OCI-LY7 (cell line): ENCODE data around the gene ADNP2. TPM values are rescaled to one million over a fixed set of nuclear protein-coding genes. Genes with fewer than 3 reads are reported as not detected.

ENCODE experiments used
- BruUV-seq: library from RNA; stranded (reverse); fragments of 400-500 nt; replicated peaks from 2 replicates; lab custom pipeline; 2021; lab: Mats Ljungman, UMichigan
- CTCF ChIA-PET: fragments of 300-600 bp; sonication (Branson Sonifier 250); formaldehyde crosslinking; loops from one replicate; lab custom pipeline; 2022; ENCODE audit warnings: antibody characterized with exemption; ENCODE audit not compliant: unreplicated experiment; lab: Charles Lee
- POLR2A ChIA-PET: fragments of 300-600 bp; sonication (Branson Sonifier 250); formaldehyde crosslinking; loops from one replicate; lab custom pipeline; 2022; ENCODE audit warnings: antibody characterized with exemption; lab: Charles Lee
- DNase-seq: peaks from one replicate; pipeline ENCODE4 v3.0.0-alpha.2; 2015; ENCODE audit warnings: low spot score
- H2AFZ ChIP-seq: fragments of 200-600 bp; sonication (generic), shearing (Covaris generic); 2 replicates; pipeline ENCODE4 v1.6.1; 2014; ENCODE audit warnings: mild to moderate bottlenecking, antibody characterized with exemption, low read length, moderate library complexity
- H3K27ac ChIP-seq: fragments of 200-600 bp; sonication (generic); 2 replicates; pipeline ENCODE4 v1.5.1; 2014; ENCODE audit warnings: mixed run types, low read depth, mild to moderate bottlenecking, moderate library complexity, low read length, inconsistent platforms; ENCODE audit not compliant: poor library complexity, severe bottlenecking
- H3K36me3 ChIP-seq: fragments of 200-600 bp; sonication (generic); 2 replicates; pipeline ENCODE4 v1.6.1; 2014; ENCODE audit warnings: mild to moderate bottlenecking, antibody characterized with exemption, low read length, moderate library complexity, mixed read lengths; ENCODE audit not compliant: insufficient read depth
- H3K4me1 ChIP-seq: fragments of 200-600 bp; sonication (generic); 2 replicates; pipeline ENCODE4 v1.5.1; 2014; ENCODE audit warnings: mild to moderate bottlenecking, low read length; ENCODE audit not compliant: insufficient read depth, poor library complexity, severe bottlenecking
- H3K4me2 ChIP-seq: fragments of 200-600 bp; sonication (generic); 2 replicates; pipeline ENCODE4 v1.6.1; 2014; ENCODE audit warnings: mild to moderate bottlenecking, low read length
- H3K4me3 ChIP-seq: fragments of 200-600 bp; sonication (generic); 2 replicates; pipeline ENCODE4 v1.5.1; 2014; ENCODE audit warnings: mild to moderate bottlenecking, low read depth, low read length; ENCODE audit not compliant: poor library complexity, severe bottlenecking
- H3K79me2 ChIP-seq: fragments of 200-600 bp; sonication (generic); 2 replicates; pipeline ENCODE4 v1.6.1; 2016; ENCODE audit warnings: low read depth, mild to moderate bottlenecking, low read length, moderate library complexity, mixed read lengths; ENCODE audit not compliant: insufficient read depth
- H3K9me2 ChIP-seq: fragments of 200-600 bp; sonication (generic); 2 replicates; pipeline ENCODE4 v1.6.1; 2016; ENCODE audit warnings: mild to moderate bottlenecking, low read length, mixed read lengths; ENCODE audit not compliant: insufficient read depth
- H3K9me3 ChIP-seq: fragments of 200-600 bp; sonication (generic); 2 replicates; pipeline ENCODE4 v1.6.1; 2014; ENCODE audit warnings: mild to moderate bottlenecking, mixed run types, low read length, mixed read lengths
- H4K20me1 ChIP-seq: fragments of 200-600 bp; sonication (generic); 2 replicates; pipeline ENCODE4 v1.6.1; 2014; ENCODE audit warnings: mild to moderate bottlenecking, antibody characterized with exemption, low read length, moderate library complexity, mixed read lengths; ENCODE audit not compliant: insufficient read depth
- CTCF ChIP-seq: fragments of 200-600 bp; sonication (generic); conservative IDR thresholded peaks from 2 replicates; pipeline ENCODE4 v1.5.1; 2014; ENCODE audit warnings: mild to moderate bottlenecking, antibody characterized with exemption, low read length, moderate library complexity, mixed read lengths
- EZH2phosphoT487 ChIP-seq: fragments of 200-600 bp; sonication (generic); IDR thresholded peaks from 2 replicates; pipeline ENCODE4 v1.6.1; 2018; ENCODE audit warnings: low read depth, borderline replicate concordance, mild to moderate bottlenecking, mixed run types, antibody characterized with exemption, low read length, moderate library complexity, mixed read lengths
- intact Hi-C: fragments of 100-400 bp; cut with micrococcal nuclease; formaldehyde crosslinking; loops from one replicate; pipeline ENCODE4 v1.10.0; 2022; ENCODE audit not compliant: unreplicated experiment
- total RNA-seq, 2 experiments: library from RNA; depleted of rRNA in 1 of 2; stranded (reverse); fragments of >200 nt in 1 of 2; shearing (Covaris generic) in 1 of 2; gene quantifications; 2 replicates each; pipeline ENCODE4 v1.2.3, GENCODE V29; 2014 to 2022

The ADNP2 gene
- total RNA-seq, 2 experiments from 2014 or later: 14.0 to 14.9 TPM

- Histone ChIP-seq H3K36me3 (no peaks in the 10 kb centered on the region), H3K4me1 (no peaks in the 10 kb centered on the region), H3K4me3 (no peak overlapping the region), H3K9me3 (no peaks in the 10 kb centered on the region), H3K9me2 (no peaks in the 10 kb centered on the region), H3K27ac (no peak overlapping the region), H4K20me1 (no peaks in the 10 kb centered on the region), H3K79me2 (no peaks in the 10 kb centered on the region), H2AFZ (no peak overlapping the region), H3K4me2 (no peak overlapping the region)
- intact Hi-C loops: no loop called here
- TF ChIP-seq CTCF (no peak), EZH2phosphoT487 (no peak)
- DNase-seq: no peak
- CTCF ChIA-PET: no interaction called here
- BruUV-seq: no TSS peak
- POLR2A ChIA-PET: no interaction called here
These were observed 43.4 kb upstream of the ADNP2 start for GRCh38 chr18:80065705-80066104.

GRCh38 chr18:80067321-80067720 lies 41.7 kb upstream of the ADNP2 start:
- Histone ChIP-seq H4K20me1 (no peaks in the 10 kb centered on the region), H3K36me3 (no peaks in the 10 kb centered on the region), H2AFZ (no peak overlapping the region), H3K4me3 (no peak overlapping the region), H3K4me2 (no peak overlapping the region), H3K4me1 (no peaks in the 10 kb centered on the region), H3K9me3 (no peaks in the 10 kb centered on the region), H3K79me2 (no peaks in the 10 kb centered on the region), H3K27ac (no peak overlapping the region), H3K9me2 (no peaks in the 10 kb centered on the region)
- DNase-seq: no peak
- POLR2A ChIA-PET: no interaction called here
- BruUV-seq: no TSS peak
- CTCF ChIA-PET: no interaction called here
- intact Hi-C loops: no loop called here
- TF ChIP-seq CTCF (no peak), EZH2phosphoT487 (no peak)

GRCh38 chr18:80067897-80068296 lies 41.2 kb upstream of the ADNP2 start:
- no TSS peak for BruUV-seq
- H3K4me2 ChIP-seq: no peak overlapping the region

More at GRCh38 chr18:80067897-80068296, 41.2 kb upstream of the ADNP2 start:
- H3K79me2 ChIP-seq: no peaks in the 10 kb centered on the region
- no peaks in the 10 kb centered on the region for H3K9me2 ChIP-seq
- CTCF ChIA-PET: no interaction called here
- POLR2A ChIA-PET: no interaction called here
- intact Hi-C loops: no loop called here
- H3K4me3 ChIP-seq: no peak overlapping the region
- no peaks in the 10 kb centered on the region for H4K20me1 ChIP-seq
- no peak for DNase-seq
- no peaks in the 10 kb centered on the region for H3K4me1 ChIP-seq
- no peaks in the 10 kb centered on the region for H3K9me3 ChIP-seq
- TF ChIP-seq CTCF: no peak
- TF ChIP-seq EZH2phosphoT487: no peak
- H2AFZ ChIP-seq: no peak overlapping the region
- no peaks in the 10 kb centered on the region for H3K36me3 ChIP-seq
- H3K27ac ChIP-seq: no peak overlapping the region
